ENCODE results near the gene CA9.

- TF ChIP-seq, protein P1, sequence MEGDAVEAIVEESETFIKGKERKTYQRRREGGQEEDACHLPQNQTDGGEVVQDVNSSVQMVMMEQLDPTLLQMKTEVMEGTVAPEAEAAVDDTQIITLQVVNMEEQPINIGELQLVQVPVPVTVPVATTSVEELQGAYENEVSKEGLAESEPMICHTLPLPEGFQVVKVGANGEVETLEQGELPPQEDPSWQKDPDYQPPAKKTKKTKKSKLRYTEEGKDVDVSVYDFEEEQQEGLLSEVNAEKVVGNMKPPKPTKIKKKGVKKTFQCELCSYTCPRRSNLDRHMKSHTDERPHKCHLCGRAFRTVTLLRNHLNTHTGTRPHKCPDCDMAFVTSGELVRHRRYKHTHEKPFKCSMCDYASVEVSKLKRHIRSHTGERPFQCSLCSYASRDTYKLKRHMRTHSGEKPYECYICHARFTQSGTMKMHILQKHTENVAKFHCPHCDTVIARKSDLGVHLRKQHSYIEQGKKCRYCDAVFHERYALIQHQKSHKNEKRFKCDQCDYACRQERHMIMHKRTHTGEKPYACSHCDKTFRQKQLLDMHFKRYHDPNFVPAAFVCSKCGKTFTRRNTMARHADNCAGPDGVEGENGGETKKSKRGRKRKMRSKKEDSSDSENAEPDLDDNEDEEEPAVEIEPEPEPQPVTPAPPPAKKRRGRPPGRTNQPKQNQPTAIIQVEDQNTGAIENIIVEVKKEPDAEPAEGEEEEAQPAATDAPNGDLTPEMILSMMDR (IDR thresholded peaks at IDR 0.05): no peak
- no peak for TF ChIP-seq HMGXB4 (CRISPR knock-in tag; IDR thresholded peaks at IDR 0.05)
- TF ChIP-seq, protein P2, sequence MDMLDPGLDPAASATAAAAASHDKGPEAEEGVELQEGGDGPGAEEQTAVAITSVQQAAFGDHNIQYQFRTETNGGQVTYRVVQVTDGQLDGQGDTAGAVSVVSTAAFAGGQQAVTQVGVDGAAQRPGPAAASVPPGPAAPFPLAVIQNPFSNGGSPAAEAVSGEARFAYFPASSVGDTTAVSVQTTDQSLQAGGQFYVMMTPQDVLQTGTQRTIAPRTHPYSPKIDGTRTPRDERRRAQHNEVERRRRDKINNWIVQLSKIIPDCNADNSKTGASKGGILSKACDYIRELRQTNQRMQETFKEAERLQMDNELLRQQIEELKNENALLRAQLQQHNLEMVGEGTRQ (CRISPR knock-in tag; IDR thresholded peaks at IDR 0.05): no peak
- TF ChIP-seq, protein P3, sequence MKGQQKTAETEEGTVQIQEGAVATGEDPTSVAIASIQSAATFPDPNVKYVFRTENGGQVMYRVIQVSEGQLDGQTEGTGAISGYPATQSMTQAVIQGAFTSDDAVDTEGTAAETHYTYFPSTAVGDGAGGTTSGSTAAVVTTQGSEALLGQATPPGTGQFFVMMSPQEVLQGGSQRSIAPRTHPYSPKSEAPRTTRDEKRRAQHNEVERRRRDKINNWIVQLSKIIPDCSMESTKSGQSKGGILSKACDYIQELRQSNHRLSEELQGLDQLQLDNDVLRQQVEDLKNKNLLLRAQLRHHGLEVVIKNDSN (CRISPR knock-in tag; IDR thresholded peaks at IDR 0.05): no peak
- TF ChIP-seq ZNF423 (CRISPR knock-in tag; IDR thresholded peaks at IDR 0.05): no peak
- no peak for TF ChIP-seq IRF2 (CRISPR knock-in tag; IDR thresholded peaks at IDR 0.05; ENCODE audit: borderline replicate concordance, low read depth)
- TF ChIP-seq, protein P4, sequence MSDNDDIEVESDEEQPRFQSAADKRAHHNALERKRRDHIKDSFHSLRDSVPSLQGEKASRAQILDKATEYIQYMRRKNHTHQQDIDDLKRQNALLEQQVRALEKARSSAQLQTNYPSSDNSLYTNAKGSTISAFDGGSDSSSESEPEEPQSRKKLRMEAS (CRISPR knock-in tag; IDR thresholded peaks at IDR 0.05): no peak
- TF ChIP-seq TEAD4 (CRISPR knock-in tag; IDR thresholded peaks at IDR 0.05): no peak
- no peak for TF ChIP-seq ZBTB21 (CRISPR knock-in tag; IDR thresholded peaks at IDR 0.05; ENCODE audit: borderline replicate concordance)
- no peak for TF ChIP-seq CREB1 (CRISPR knock-in tag; IDR thresholded peaks at IDR 0.05)
- no peak for TF ChIP-seq ZNF121 (CRISPR knock-in tag; IDR thresholded peaks at IDR 0.05)
- TF ChIP-seq ZNF138 (CRISPR knock-in tag; conservative IDR thresholded peaks at IDR 0.05): no peak
- TF ChIP-seq JUN (CRISPR knock-in tag; IDR thresholded peaks at IDR 0.05): no peak
These were observed 14.8 kb upstream of the CA9 start for GRCh38 chr9:35658968-35659220.

Measured in WTC11 (cell line).